A549 (cell line): ENCODE results near the gene SIRT7. TPM values are rescaled to one million over a fixed set of nuclear protein-coding genes. Genes with fewer than 3 reads are reported as not detected.

Experiments used
- ATAC-seq, 2 experiments: fragments of 200-7000 bp in 1 of 2; fragments of >200 bp in 1 of 2; cut with Nextera tagmentation in 1 of 2; cut with Tn5 transposase in 1 of 2; 3 replicates each; pipeline versions ENCODE4 v1.8.0 to v1.9.1; 2018 to 2020; ENCODE audit warnings: mild to moderate bottlenecking in 1 of 2, moderate library complexity in 1 of 2
- CTCF ChIA-PET: fragments of 300-600 bp; sonication (Branson Sonifier 250); formaldehyde crosslinking; extraction: SDS; loops from one replicate; lab custom pipeline; 2021; ENCODE audit warnings: antibody characterized with exemption, inconsistent platforms; lab: Yijun Ruan, JAX
- POLR2A ChIA-PET: fragments of 350-600 bp; formaldehyde crosslinking; extraction: SDS; loops from one replicate; lab custom pipeline; 2021; ENCODE audit warnings: antibody characterized with exemption, inconsistent platforms; lab: Yijun Ruan, JAX
- DNase-seq, 2 experiments: peaks; one replicate each; pipeline versions ENCODE4 v3.0.0 to v3.0.0-alpha.2; 2011 to 2016; ENCODE audit warnings: low read depth in 1 of 2, low spot score in 1 of 2
- FAIRE-seq: peaks from 2 replicates; lab custom pipeline; 2011; peaks lifted over from hg19 to GRCh38; lab: Jason Lieb, UNC
- H3K27ac ChIP-seq, 2 experiments: fragments of >200 bp; sonication (Bioruptor Twin); formaldehyde crosslinking; 3 replicates each; pipeline ENCODE4 v1.5.1; 2016 to 2017
- H3K4me1 ChIP-seq: fragments of >200 bp; sonication (Bioruptor Twin); formaldehyde crosslinking; 3 replicates; pipeline ENCODE4 v1.6.1; 2016
- H3K4me2 ChIP-seq: fragments of >200 bp; sonication (Bioruptor Twin); formaldehyde crosslinking; 3 replicates; pipeline ENCODE4 v1.6.1; 2016
- H3K4me3 ChIP-seq: fragments of >200 bp; sonication (Bioruptor Twin); formaldehyde crosslinking; 3 replicates; pipeline ENCODE4 v1.5.1; 2016
- H3K9me3 ChIP-seq: fragments of >200 bp; sonication (Bioruptor Twin); formaldehyde crosslinking; 3 replicates; pipeline ENCODE4 v1.6.1; 2016
- BCL3 ChIP-seq: fragments of >200 bp; sonication (Bioruptor Twin); formaldehyde crosslinking; IDR thresholded peaks from 3 replicates; pipeline ENCODE4 v1.6.1; 2016
- CTCF ChIP-seq: fragments of >200 bp; sonication (Bioruptor Twin); formaldehyde crosslinking; IDR thresholded peaks from 3 replicates; pipeline ENCODE4 v1.5.1; 2016
- E2F6 ChIP-seq: IDR thresholded peaks from 2 replicates; pipeline ENCODE4 v1.6.1; 2012; ENCODE audit warnings: low read depth, borderline replicate concordance
- ESRRA ChIP-seq: fragments of 150-350 bp; IDR thresholded peaks from 2 replicates; pipeline ENCODE4 v1.6.1; 2014; ENCODE audit warnings: mild to moderate bottlenecking, low read length, borderline replicate concordance
- GATA3 ChIP-seq: IDR thresholded peaks from 2 replicates; pipeline ENCODE4 v1.6.1; 2012; ENCODE audit warnings: borderline replicate concordance
- HES2 ChIP-seq: fragments of >200 bp; sonication (Bioruptor Twin); formaldehyde crosslinking; IDR thresholded peaks from 2 replicates; pipeline ENCODE4 v1.6.1; 2016
- JUNB ChIP-seq: fragments of >200 bp; sonication (Bioruptor Twin); formaldehyde crosslinking; IDR thresholded peaks from 2 replicates; pipeline ENCODE4 v1.6.1; 2016
- KDM1A ChIP-seq: fragments of 200-600 bp; sonication (generic); IDR thresholded peaks from 2 replicates; pipeline ENCODE4 v1.6.1; 2016; ENCODE audit warnings: low read depth, mild to moderate bottlenecking
- MYC ChIP-seq: IDR thresholded peaks from 2 replicates; pipeline ENCODE4 v1.6.1; 2012; ENCODE audit warnings: mild to moderate bottlenecking, inconsistent platforms, low read length, improper control_type of control experiment, borderline replicate concordance
- NPAS2 ChIP-seq: fragments of 250-450 bp; sonication (Bioruptor Pico); IDR thresholded peaks from 2 replicates; pipeline ENCODE4 v1.8.0; 2022; ENCODE audit warnings: mild to moderate bottlenecking, moderate library complexity, borderline replicate concordance
- NR3C1 ChIP-seq: fragments of >200 bp; sonication (Bioruptor Twin); formaldehyde crosslinking; IDR thresholded peaks from 3 replicates; pipeline ENCODE4 v1.6.1; 2017
- POLR2A ChIP-seq: IDR thresholded peaks from 2 replicates; pipeline ENCODE4 v1.6.1; 2012; ENCODE audit warnings: mild to moderate bottlenecking, low read length
- POLR2AphosphoS2 ChIP-seq: conservative IDR thresholded peaks from 2 replicates; pipeline ENCODE4 v1.6.1; 2012; ENCODE audit warnings: low read length, improper control_type of control experiment, inconsistent platforms
- RARB ChIP-seq: fragments of 250-450 bp; sonication (Bioruptor Pico); IDR thresholded peaks from 2 replicates; pipeline ENCODE4 v1.8.0; 2021; ENCODE audit warnings: mild to moderate bottlenecking, moderate library complexity
- RFX5 ChIP-seq: fragments of 450-650 bp; IDR thresholded peaks from 2 replicates; pipeline ENCODE4 v1.7.1; 2014; ENCODE audit warnings: antibody characterized with exemption, mild to moderate bottlenecking, moderate library complexity
- TFCP2L1 ChIP-seq: fragments of 250-450 bp; sonication (Bioruptor Pico); IDR thresholded peaks from 2 replicates; pipeline ENCODE4 v1.5.0; 2021; ENCODE audit warnings: mild to moderate bottlenecking
- ZFP36 ChIP-seq: fragments of 450-650 bp; IDR thresholded peaks from 2 replicates; pipeline ENCODE4 v1.6.1; 2014; ENCODE audit warnings: borderline replicate concordance; ENCODE audit not compliant: partially characterized antibody
- WGBS: methylation state at CpG from one replicate; pipeline ENCODE4 v1.1.6; 2017; ENCODE audit errors: missing lambda C conversion rate; 5-methylcytosine and 5-hydroxymethylcytosine counted together
- polyA plus RNA-seq, 4 experiments: library from polyadenylated mRNA; depleted of rRNA in 3 of 4; stranded (reverse); fragments of >200 nt; fragmentation: RNase III in 1 of 4; extraction: RNeasy Plus Mini Kit Qiagen cat#74134 plus additional on column Dnase treatment in 1 of 4; gene quantifications; 2 replicates in 3 of 4; 3 replicates in 1 of 4; pipeline ENCODE4 v1.2.3, GENCODE V29; 2011 to 2017

The SIRT7 gene
- polyA plus RNA-seq, 2 of the 4 experiments (the other 2 are of a cell fraction) = 9.8 to 35.2 TPM

GRCh38 chr17:81921996-81922565 lies 4.1 kb upstream of the SIRT7 start:
- ChIA-PET CTCF (interaction anchor here (1.0 to 12.8 kb wide), 8 partner anchors 10 to 188 kb away, joined by 3 to 99 read pairs (median 22); partner anchors contain the start of genes ARHGDIA, CENPX, LRRC45 and NOTUM), POLR2A (interaction anchor here (1.1 kb wide), 2 partner anchors 56 to 89 kb away, joined by 3 read pairs; partner anchors contain the start of gene MCRIP1)
- peak overlapping the region; percentile 96 for H3K4me2 ChIP-seq
- FAIRE-seq (no peak), DNase-seq (no peak), ATAC-seq (no peak)
- TF ChIP-seq MYC = no peak
- 0 out of 2 replicates have a peak, but pooled peaks have one; percentile 51 for TF ChIP-seq TFCP2L1
- no peaks in the 10 kb centered on the region for H3K9me3 ChIP-seq
- H3K4me3 ChIP-seq = peak overlapping the region; percentile 57
- peak overlapping the region; percentile 96 to 98 for H3K27ac ChIP-seq
- WGBS = 91% methylated on average over 23 of the region's 23 CpGs
- peaks cover 77% of the 10 kb centered on the region for H3K4me1 ChIP-seq

GRCh38 chr17:81921537-81921862 lies 3.5 kb upstream of the SIRT7 start:
- no peak overlapping the region; a peak in 1 of 6 replicates for H3K27ac ChIP-seq
- CTCF ChIA-PET = interaction anchor here (2.2 kb wide), 1 partner anchor 38 kb away, joined by 8 read pairs; no protein-coding TSS in a partner anchor
- TF ChIP-seq BCL3 (no peak), ZFP36 (no peak)

GRCh38 chr17:81920612-81921536 lies 2.9 kb upstream of the SIRT7 start:
- 92% methylated on average over 33 of the region's 33 CpGs for WGBS
- Histone ChIP-seq H3K4me1 (peaks cover 85% of the 10 kb centered on the region), H3K27ac (peak overlapping the region in 1 of 2 experiments; percentile 54; a peak in 3 of 6 replicates), H3K9me3 (no peaks in the 10 kb centered on the region), H3K4me3 (no peak overlapping the region), H3K4me2 (peak overlapping the region; percentile 96)
- no peak for DNase-seq
- POLR2A ChIA-PET = no interaction called here
- no peak for FAIRE-seq
- no peak for TF ChIP-seq ESRRA
- TF ChIP-seq KDM1A = no peak
- TF ChIP-seq NR3C1 = no peak
- TF ChIP-seq CTCF = no peak
- TF ChIP-seq HES2 = no peak
- TF ChIP-seq POLR2A = no peak
- TF ChIP-seq POLR2AphosphoS2 = no peak; the same call in 1 of the 2 replicates
- no peak for TF ChIP-seq RARB (CRISPR knock-in tag)
- TF ChIP-seq GATA3 = no peak
- TF ChIP-seq ZFP36 = no peak
- no peak for TF ChIP-seq E2F6
- TF ChIP-seq NPAS2 (CRISPR knock-in tag) = no peak
- no peak for TF ChIP-seq RFX5
- no peak for TF ChIP-seq JUNB
- CTCF ChIA-PET = interaction anchor here (2.2 to 2.3 kb wide), 2 partner anchors 14 to 39 kb away, joined by 6 to 8 read pairs; no protein-coding TSS in a partner anchor
- ATAC-seq = no peak

More at GRCh38 chr17:81921537-81921862, 3.5 kb upstream of the SIRT7 start:
- POLR2A ChIA-PET = no interaction called here
- no peak for DNase-seq
- WGBS = 95% methylated on average over 3 of the region's 3 CpGs
- Histone ChIP-seq H3K9me3 (no peaks in the 10 kb centered on the region), H3K4me1 (peaks cover 83% of the 10 kb centered on the region), H3K4me3 (no peak overlapping the region), H3K4me2 (peak overlapping the region; percentile 96)
- no peak for ATAC-seq
- no peak for FAIRE-seq
